A549 treated with DMSO at 1 μM for 4 hours (cell line): ENCODE results near the gene SCRN3. TPM values are rescaled to one million over a fixed set of nuclear protein-coding genes. Genes with fewer than 3 reads are reported as not detected.

ENCODE experiments used
- total RNA-seq: library from RNA; stranded (reverse); fragments of 200-300 nt; extraction: Qiagen RNA extraction; gene quantifications from 5 replicates; pipeline ENCODE4 v1.2.3, GENCODE V29; 2022; ENCODE audit warnings: low read depth

The SCRN3 gene, protein sequence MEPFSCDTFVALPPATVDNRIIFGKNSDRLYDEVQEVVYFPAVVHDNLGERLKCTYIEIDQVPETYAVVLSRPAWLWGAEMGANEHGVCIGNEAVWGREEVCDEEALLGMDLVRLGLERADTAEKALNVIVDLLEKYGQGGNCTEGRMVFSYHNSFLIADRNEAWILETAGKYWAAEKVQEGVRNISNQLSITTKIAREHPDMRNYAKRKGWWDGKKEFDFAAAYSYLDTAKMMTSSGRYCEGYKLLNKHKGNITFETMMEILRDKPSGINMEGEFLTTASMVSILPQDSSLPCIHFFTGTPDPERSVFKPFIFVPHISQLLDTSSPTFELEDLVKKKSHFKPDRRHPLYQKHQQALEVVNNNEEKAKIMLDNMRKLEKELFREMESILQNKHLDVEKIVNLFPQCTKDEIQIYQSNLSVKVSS
- 13.9 to 16.8 TPM (median 14.6 TPM) in 5 replicates for total RNA-seq

DNA sequence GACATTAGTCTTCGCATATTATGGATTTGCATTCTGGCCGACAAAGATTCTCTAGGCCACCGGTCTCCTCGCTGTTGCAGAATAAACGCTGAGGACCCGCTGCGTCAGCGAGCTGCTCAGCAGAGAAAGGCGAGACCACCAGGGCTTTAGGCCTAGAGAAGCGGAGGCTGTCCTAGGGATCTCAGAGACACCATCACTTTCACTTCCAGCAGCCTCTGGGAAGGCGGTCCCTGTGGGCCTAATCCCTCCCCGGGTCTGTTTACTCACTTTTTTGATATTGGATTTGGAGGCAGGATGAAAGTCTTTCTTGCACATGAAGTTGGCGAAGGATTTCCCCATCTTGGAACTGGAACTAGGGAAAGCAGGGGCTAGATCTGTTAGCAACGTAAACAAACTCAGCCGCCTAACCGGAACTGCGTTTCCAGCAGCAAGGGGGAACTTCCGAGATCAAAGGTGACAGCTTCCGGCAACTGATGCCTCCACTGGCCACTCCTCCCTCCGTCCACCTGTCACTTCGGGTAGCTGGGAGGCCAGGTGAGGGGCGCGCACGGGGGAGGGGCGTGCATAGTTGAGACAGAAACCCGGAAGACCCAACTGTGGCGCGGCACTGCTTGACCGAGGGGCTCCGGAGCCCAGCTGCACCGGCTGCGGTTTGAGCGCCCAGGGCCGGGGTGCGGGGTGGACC, at the start of gene SCRN3:
TSS of gene SCRN3 (plus strand) at position 447 of the 685 bp plus-strand sequence. CDS start 2,554 bp downstream, outside the sequence.

Other genes with a start within 250 kb of the SCRN3 start
- 110 to 145 TPM (median 136 TPM) in 5 replicates for gene OLA1, start 147.2 kb upstream of the SCRN3 start, total RNA-seq
- gene SP9, start 60.8 kb upstream of the SCRN3 start, total RNA-seq: 2.0 to 3.7 TPM (median 3.0 TPM) in 5 replicates
- gene GPR155, start 91.3 kb downstream of the SCRN3 start, total RNA-seq: 0.28 to 0.69 TPM (median 0.39 TPM) in 5 replicates
- 14.5 to 22.7 TPM (median 21.6 TPM) in 5 replicates for gene WIPF1, start 202.1 kb downstream of the SCRN3 start, total RNA-seq